Ammon's horn (tissue), 1 donor: Measurements from ENCODE around the gene SURF1.
"Not testable (repeated sequence)": the region's sequence is repeated elsewhere in the genome, so short reads cannot be mapped to it uniquely, and the experiment has no call there.

Experiments used
- DNase-seq: peaks from one replicate; pipeline ENCODE4 v3.0.0-alpha.2; 2016; ENCODE audit warnings: low spot score

Gene SURF1

DNA sequence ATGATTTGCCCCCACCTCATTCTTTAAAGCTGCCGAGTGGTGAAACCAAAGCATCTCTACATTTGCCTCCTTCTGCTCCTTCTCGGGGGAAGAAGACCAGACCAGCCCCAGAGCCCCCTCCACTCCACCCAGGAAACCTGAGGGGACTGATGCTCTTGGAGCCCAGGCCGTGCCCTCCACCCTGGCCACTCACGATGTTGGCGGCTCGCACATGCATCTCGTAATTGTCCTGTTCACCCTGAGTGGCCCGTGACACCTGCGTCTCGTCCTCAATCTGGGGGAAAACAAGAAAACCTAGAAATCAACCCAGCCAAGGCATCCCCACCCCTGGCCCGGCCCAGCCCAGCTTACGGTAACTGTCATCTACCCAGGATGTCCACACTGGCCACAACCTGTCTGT is 11.3 kb downstream of the SURF1 start:
- DNase-seq, result no peak

DNA sequence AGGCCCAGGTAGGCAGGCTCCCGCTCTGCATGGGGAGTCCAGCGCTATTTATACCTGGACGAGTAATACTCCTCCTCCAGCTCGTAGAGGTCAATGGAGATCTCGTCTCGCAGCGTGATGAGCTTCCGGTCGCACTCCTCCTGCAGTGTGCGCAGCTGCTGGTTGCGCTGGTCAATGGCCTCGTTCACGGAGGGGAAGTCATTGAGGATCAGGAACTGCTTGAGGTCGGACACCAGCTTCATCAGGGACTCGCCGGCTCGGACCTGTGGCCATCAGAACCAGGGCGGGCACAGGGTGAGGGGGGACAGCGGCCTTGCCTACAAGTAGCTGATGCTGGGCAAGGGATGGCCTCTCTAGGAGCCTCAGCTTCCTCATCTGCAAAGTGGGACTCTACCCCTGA is 12.2 kb downstream of the SURF1 start:
- DNase-seq, result no peak

- no peak for DNase-seq
These were observed 13.7 kb downstream of the SURF1 start for GRCh38 chr9:133342570-133342969.

- no peak for DNase-seq
These were observed 14.2 kb downstream of the SURF1 start for GRCh38 chr9:133342069-133342406.

DNA sequence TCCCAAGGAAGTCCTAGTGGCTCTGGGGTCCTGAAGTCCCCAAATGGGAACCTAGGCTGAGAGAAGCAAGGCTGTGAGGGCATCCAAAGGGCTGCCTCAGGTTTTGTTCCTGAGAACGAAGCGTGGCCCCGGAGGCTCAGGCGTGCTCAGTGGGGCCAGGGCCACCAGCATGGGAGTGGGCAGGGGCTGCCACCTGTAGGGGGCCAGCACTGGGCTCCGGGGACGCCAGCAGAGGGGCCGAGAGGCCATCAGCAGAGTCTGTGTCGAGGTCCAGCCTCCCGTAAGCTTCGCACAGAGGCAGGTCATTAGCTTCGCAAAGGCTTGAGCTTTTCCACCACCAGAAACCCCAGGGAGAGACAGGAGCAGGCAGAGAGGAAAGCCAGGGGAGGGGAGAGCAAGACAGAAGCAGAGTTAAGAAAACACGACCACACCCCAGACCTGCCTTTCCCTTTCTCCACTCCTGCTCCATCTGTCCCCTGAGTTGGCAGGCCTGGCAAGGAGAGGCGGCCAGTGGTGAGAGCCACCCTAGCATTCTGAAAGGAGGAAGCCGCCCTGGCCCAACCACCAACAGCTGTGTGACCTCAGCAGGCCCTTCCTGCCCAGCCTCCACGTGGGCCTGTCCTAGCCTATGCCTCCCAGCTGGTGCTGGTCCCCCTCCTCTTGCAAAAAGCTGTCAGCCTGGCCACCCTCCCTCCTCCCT is 14.8 kb downstream of the SURF1 start:
- peak; percentile 62 for DNase-seq

DNA sequence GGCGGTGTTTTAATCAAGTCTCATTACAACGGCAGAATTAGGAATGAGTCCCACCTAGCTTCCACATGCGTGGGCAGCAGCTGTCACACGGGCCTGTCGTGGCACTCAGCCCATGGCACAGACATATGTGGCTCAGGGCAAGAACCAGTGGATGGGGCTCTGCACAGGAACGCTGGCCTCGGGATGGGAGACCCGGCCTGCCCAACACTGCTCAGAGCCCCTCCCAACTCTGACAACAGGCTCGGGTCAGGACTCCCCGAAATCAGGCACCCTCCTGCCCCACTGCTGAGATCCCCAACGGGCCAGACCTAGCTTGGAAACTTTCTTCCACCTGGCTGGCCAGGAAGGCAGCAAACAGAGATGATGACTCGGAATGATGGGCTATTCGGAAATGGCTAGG is 15.4 kb downstream of the SURF1 start:
- no peak for DNase-seq

- no peak for DNase-seq
These were observed 16.0 kb downstream of the SURF1 start for GRCh38 chr9:133340256-133340655.

DNA sequence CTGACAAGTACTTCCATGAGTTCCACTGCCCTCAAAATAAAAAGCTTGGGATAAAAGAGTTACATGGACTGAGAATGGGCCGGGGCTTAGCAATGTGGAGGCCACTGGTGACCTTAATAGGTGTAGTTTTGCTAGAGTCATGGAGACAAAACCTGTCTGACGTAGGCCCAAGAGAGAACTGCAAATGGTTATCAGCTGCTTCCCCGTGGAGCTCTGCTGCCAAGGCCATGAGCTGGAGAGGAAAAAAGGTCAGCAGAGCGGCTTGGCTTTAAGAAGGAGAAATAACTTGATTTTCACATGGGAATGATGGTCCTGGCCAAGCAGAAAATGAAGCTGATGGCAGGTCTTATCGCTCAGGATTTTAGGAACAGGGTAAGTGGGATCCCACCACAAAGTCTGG is 16.6 kb downstream of the SURF1 start:
- DNase-seq, result no peak

GRCh38 chr9:133335924-133336811 is 20.1 kb downstream of the SURF1 start, which contains the start of gene SURF6:
TSS of gene SURF6 (minus strand) at chr9:133336188. CDS start at chr9:133336132, 56 bp downstream.
- DNase-seq, result peak; percentile 91

GRCh38 chr9:133334888-133335287 is 21.4 kb downstream of the SURF1 start:
- DNase-seq, result not testable (repeated sequence)

GRCh38 chr9:133334161-133334560 is 22.1 kb downstream of the SURF1 start:
- DNase-seq, result no peak

GRCh38 chr9:133333566-133333965 is 22.7 kb downstream of the SURF1 start:
- no peak for DNase-seq

- DNase-seq, result no peak
These were observed 23.3 kb downstream of the SURF1 start for GRCh38 chr9:133333011-133333410.

DNA sequence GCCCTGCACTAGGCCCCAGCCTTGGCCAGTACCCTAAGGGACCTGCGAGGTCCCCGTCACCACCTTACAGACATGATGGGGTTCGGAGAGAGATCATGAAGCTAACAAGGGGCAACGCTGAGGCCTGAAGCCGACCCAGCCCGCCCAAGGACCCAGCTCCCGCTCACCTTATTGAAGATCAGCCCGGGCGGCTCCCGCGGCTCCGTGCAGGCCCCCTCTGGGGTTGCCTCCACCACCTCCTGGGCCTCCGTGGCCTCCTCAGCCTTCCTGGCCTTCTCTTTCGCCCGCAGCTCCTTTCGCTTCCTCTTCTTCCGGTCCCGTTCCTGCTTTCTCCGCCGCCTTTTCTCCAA is 23.9 kb downstream of the SURF1 start:
- DNase-seq, result no peak

- DNase-seq, result no peak
These were observed 24.5 kb downstream of the SURF1 start for GRCh38 chr9:133331641-133332380.

GRCh38 chr9:133331221-133331620 is 25.1 kb downstream of the SURF1 start:
- DNase-seq, result no peak

DNA sequence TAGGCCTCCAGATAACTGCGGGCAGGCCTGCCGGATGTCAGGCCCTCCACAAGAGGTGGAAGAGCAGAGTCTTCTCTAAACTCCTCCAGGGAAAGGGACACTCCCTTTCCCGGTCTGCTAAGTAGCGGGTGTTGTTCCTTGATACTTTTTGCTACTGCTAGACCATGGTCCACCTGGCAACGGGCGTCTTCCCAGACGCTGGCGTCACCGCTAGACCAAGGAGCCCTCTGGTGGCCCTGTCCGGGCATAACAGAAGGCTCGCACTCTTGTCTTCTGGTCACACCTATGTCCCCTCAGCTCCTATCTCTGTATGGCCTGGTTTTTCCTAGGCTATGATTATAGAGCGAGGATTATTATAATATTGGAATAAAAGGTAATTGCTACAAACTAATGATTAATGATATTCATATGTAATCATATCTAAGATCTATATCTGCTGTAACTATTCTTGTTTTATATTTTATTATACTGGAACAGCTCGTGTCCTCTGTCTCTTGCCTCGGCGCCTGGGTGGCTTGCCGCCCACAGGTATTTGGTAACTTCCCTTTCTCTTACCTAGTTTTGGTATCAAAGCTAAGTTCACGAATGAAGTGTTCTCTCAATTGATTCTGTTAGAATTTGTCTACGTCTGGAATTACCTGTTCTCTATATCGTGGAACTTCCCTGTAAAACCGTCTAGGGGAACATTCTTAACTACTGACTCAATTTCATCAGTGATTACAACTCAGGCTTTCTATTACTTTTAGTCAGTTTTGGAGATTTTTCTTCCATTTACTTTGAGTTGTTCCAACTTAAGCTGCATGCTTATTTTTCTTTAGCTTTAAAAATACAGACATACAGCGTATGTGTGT is 26.8 kb downstream of the SURF1 start:
- not testable (repeated sequence) for DNase-seq

- no peak for DNase-seq
These were observed 28.3 kb downstream of the SURF1 start for GRCh38 chr9:133327834-133328484.

- DNase-seq, result not testable (repeated sequence)
These were observed 29.3 kb downstream of the SURF1 start for GRCh38 chr9:133327021-133327420.

DNA sequence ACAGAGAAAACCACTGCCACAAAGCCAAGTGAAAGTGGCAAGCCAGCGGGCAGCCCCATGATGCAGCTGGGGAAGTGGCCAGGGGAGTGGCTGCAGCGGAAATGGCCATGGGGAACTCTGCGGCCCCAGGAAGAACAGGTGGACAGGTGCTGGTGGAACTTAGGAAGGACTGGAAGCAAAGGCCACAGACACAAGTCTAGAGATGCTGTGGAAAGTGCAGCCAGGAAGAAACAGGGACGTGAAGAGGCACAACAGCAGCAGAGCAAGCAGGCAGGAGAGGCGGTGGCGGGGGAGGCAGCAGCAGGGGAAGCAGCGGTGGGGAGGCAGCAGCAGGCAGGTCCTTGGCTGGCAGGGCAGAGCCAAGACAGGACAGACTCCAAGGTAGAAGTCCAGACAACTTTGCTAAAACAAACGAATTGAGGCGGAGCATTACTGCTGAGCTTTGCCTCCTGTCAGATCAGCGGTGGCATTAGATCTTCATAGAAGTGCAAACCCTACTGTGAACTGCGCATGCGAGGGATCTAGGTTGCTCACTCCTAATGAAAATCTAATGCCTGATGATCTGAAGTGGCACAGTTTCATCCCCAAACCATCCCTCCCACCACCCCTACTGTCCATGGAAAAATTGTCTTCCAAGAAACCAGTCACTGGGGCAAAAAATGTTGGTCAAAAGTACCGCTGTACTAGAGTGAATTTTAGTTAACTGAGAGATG is 32.1 kb downstream of the SURF1 start:
- no peak for DNase-seq

DNA sequence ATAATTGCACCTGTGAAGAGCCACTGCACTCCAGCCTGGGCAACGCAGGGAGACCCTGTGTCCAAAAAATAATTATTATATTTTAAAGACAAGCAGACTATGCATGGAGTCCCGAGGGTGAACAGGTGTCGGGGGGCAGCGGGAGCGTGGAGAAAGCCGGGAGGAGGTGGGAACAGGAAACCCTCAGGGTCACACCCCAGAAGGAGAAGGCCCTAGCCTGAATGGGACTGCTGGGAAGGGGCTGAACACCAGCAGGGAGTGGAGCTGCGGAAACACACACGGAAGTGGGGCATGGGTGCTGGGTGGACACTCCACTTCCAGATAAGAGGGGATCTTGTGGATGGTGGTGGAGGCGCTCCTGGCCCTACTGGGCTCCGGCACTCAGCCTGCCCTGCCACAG is 33.1 kb downstream of the SURF1 start:
- DNase-seq, result no peak
